Central memory CD8-positive, alpha-beta T cell (primary cell): ENCODE data around the gene FBXL22.
"Not testable (repeated sequence)": the region's sequence is repeated elsewhere in the genome, so short reads cannot be mapped to it uniquely, and the experiment has no call there.

Experiments used
- ATAC-seq: fragments of 150-1000 bp; cut with Tn5 transposase; replicated peaks from 2 replicates; pipeline ENCODE4 v1.10.0; 2022; ENCODE audit warnings: mild to moderate bottlenecking, moderate FRiP score, moderate number of reproducible peaks; ENCODE audit not compliant: poor library complexity, severe bottlenecking; ENCODE audit errors: extremely low read depth
- DNase-seq, 2 donors: peaks; one replicate each; pipeline ENCODE4 v3.0.0; 2021; ENCODE audit warnings: low spot score in 2 of 2
- H3K27ac Mint-ChIP-seq: one replicate; pipeline ENCODE4 v1.8.0; 2022; ENCODE audit warnings: low read depth, mild to moderate bottlenecking, moderate library complexity, mixed read lengths
- H3K27me3 Mint-ChIP-seq: one replicate; pipeline ENCODE4 v1.8.0; 2022; ENCODE audit warnings: mixed read lengths
- H3K36me3 Mint-ChIP-seq: one replicate; pipeline ENCODE4 v1.8.0; 2022; ENCODE audit warnings: mild to moderate bottlenecking, moderate library complexity, mixed read lengths; ENCODE audit not compliant: insufficient read depth
- H3K4me1 Mint-ChIP-seq: one replicate; pipeline ENCODE4 v1.8.0; 2022; ENCODE audit warnings: mixed read lengths
- H3K4me3 Mint-ChIP-seq: one replicate; pipeline ENCODE4 v1.8.0; 2022; ENCODE audit warnings: mild to moderate bottlenecking, moderate library complexity, mixed read lengths
- H3K9me3 Mint-ChIP-seq: one replicate; pipeline ENCODE4 v1.8.0; 2022; ENCODE audit warnings: mixed read lengths

FBXL22 gene

GRCh38 chr15:63608989-63609388, 11.8 kb downstream of the FBXL22 start:
- Mint-ChIP-seq H3K4me1 (peaks cover 34% of the 10 kb centered on the region), H3K36me3 (peaks cover 32% of the 10 kb centered on the region)
- no peak for DNase-seq

GRCh38 chr15:63609448-63609847, 12.3 kb downstream of the FBXL22 start:
- no peak overlapping the region for H3K4me3 Mint-ChIP-seq
- H3K36me3 Mint-ChIP-seq: peaks cover 29% of the 10 kb centered on the region
- ATAC-seq: no peak
- DNase-seq: no peak
- no peak overlapping the region for H3K27ac Mint-ChIP-seq
- peaks cover 34% of the 10 kb centered on the region for H3K4me1 Mint-ChIP-seq
- H3K27me3 Mint-ChIP-seq: no peaks in the 10 kb centered on the region
- no peaks in the 10 kb centered on the region for H3K9me3 Mint-ChIP-seq

More at GRCh38 chr15:63608989-63609388, 11.8 kb downstream of the FBXL22 start:
- Mint-ChIP-seq H3K9me3 (no peaks in the 10 kb centered on the region), H3K27ac (no peak overlapping the region), H3K4me3 (no peak overlapping the region), H3K27me3 (no peaks in the 10 kb centered on the region)
- no peak for ATAC-seq

DNA sequence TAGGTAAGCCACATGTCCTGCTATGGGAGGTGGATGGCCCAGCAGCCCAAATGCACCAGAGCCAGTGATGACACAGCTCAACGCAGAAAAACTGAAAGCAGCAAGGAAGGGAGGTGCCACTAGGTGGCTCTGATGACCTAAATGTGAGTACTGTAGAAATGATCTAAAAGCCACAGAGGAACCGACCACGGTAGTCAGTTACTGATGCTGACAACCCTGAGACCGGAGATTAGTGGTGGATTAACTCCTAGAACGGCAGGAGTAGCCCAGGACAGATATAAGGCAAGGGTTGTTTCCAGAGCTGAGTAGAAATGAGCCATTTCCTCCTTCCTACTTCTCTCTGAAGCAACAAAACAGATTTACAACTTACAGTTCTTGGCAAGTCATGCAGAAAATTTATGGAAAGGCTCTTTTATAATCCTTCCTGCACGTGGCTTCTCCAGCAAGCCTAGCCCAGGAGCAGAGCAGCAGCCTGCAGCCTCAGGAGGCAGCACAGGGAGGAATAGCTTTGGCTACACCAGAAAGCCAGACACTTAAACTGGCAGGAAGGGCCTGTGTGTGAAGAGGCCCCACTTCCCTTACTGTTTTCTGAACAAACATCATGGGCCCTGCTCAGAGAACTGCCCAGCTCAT, 13.1 kb downstream of the FBXL22 start:
- Mint-ChIP-seq H3K27ac (peak overlapping the region; percentile 91), H3K4me3 (no peak overlapping the region), H3K9me3 (no peaks in the 10 kb centered on the region), H3K4me1 (peaks cover 30% of the 10 kb centered on the region), H3K36me3 (peaks cover 36% of the 10 kb centered on the region), H3K27me3 (no peaks in the 10 kb centered on the region)
- peak; percentile 49 to 69 for DNase-seq
- ATAC-seq: peak; percentile 88

DNA sequence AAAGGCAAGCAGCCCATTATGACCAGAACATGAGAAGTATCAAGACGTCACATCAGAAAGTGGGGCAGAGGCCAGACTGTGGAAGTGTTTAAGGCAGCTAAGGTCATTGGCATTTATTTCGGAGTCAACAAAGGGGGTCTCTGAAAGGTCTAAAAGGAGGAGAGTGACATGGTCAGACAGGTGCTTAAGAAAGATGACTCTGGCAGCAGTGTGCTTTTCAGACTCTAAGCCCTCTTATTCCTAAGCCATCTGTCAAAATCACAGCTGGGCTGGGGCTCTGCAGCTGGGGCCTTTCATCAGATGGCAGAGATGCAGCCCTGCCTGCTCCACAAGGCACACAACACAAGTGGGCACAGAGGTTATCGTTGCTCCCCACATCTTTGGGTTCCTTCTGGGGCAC, 14.0 kb downstream of the FBXL22 start:
- ATAC-seq (no peak), DNase-seq (no peak)
- peaks cover 21% of the 10 kb centered on the region for H3K4me1 Mint-ChIP-seq
- H3K4me3 Mint-ChIP-seq: no peak overlapping the region
- no peaks in the 10 kb centered on the region for H3K27me3 Mint-ChIP-seq
- H3K36me3 Mint-ChIP-seq: peaks cover 43% of the 10 kb centered on the region
- peak overlapping the region; percentile 91 for H3K27ac Mint-ChIP-seq
- H3K9me3 Mint-ChIP-seq: no peaks in the 10 kb centered on the region

- Mint-ChIP-seq H3K36me3 (peaks cover 39% of the 10 kb centered on the region), H3K4me3 (no peak overlapping the region), H3K9me3 (no peaks in the 10 kb centered on the region)
These were observed 15.1 kb downstream of the FBXL22 start for GRCh38 chr15:63612300-63612699.

DNA sequence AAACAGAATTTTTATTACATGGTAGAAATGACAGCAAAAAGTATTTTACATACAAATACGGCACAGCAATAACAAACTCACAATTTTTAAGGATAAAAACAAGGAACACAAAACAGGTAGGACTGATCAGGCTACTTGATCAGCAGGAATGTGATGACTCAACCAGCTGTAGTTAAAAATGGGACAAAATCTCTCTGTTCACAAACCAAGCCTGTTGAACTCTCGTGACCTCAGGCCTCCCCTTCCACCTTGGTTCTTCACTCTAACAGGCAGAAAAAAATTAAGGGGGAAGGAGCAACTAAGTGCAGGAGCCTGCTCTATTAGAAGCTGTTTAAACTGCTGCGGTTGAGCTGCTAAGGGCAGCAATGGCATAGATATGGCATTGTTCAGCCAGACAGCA, 18.7 kb downstream of the FBXL22 start:
- no peak overlapping the region for H3K27ac Mint-ChIP-seq
- ATAC-seq: no peak
- no peaks in the 10 kb centered on the region for H3K9me3 Mint-ChIP-seq
- DNase-seq: no peak
- peaks cover 20% of the 10 kb centered on the region for H3K36me3 Mint-ChIP-seq
- no peaks in the 10 kb centered on the region for H3K27me3 Mint-ChIP-seq
- H3K4me1 Mint-ChIP-seq: peaks cover 6% of the 10 kb centered on the region
- no peak overlapping the region for H3K4me3 Mint-ChIP-seq

More at GRCh38 chr15:63612300-63612699, 15.1 kb downstream of the FBXL22 start:
- DNase-seq: no peak
- H3K4me1 Mint-ChIP-seq: peaks cover 17% of the 10 kb centered on the region
- H3K27ac Mint-ChIP-seq: no peak overlapping the region
- no peaks in the 10 kb centered on the region for H3K27me3 Mint-ChIP-seq
- ATAC-seq: no peak

GRCh38 chr15:63617147-63617546, 20.0 kb downstream of the FBXL22 start:
- ATAC-seq, H3K27ac Mint-ChIP-seq, H3K4me3 Mint-ChIP-seq, H3K4me1 Mint-ChIP-seq, H3K9me3 Mint-ChIP-seq, DNase-seq, H3K27me3 Mint-ChIP-seq: not testable (repeated sequence)
- peaks cover 22% of the 10 kb centered on the region for H3K36me3 Mint-ChIP-seq

- not testable (repeated sequence) for H3K9me3 Mint-ChIP-seq, H3K4me1 Mint-ChIP-seq, DNase-seq, H3K27ac Mint-ChIP-seq, H3K27me3 Mint-ChIP-seq, H3K4me3 Mint-ChIP-seq, ATAC-seq
- H3K36me3 Mint-ChIP-seq: peaks cover 26% of the 10 kb centered on the region
These were observed 20.4 kb downstream of the FBXL22 start for GRCh38 chr15:63617627-63618026.

GRCh38 chr15:63620760-63621159, 23.6 kb downstream of the FBXL22 start:
- not testable (repeated sequence) for H3K27ac Mint-ChIP-seq, H3K27me3 Mint-ChIP-seq, ATAC-seq, H3K9me3 Mint-ChIP-seq, DNase-seq, H3K4me1 Mint-ChIP-seq, H3K4me3 Mint-ChIP-seq
- H3K36me3 Mint-ChIP-seq: peaks cover 42% of the 10 kb centered on the region

- Mint-ChIP-seq H3K36me3 (peaks cover 57% of the 10 kb centered on the region), H3K27ac (peak overlapping the region; percentile 20), H3K9me3 (no peaks in the 10 kb centered on the region), H3K4me1 (no peaks in the 10 kb centered on the region), H3K4me3 (no peak overlapping the region), H3K27me3 (no peaks in the 10 kb centered on the region)
- DNase-seq (no peak), ATAC-seq (no peak)
These were observed 26.2 kb downstream of the FBXL22 start for GRCh38 chr15:63623232-63623969.

GRCh38 chr15:63626955-63627354, 29.8 kb downstream of the FBXL22 start:
- Mint-ChIP-seq H3K4me3 (no peak overlapping the region), H3K4me1 (no peaks in the 10 kb centered on the region), H3K27ac (no peak overlapping the region), H3K27me3 (no peaks in the 10 kb centered on the region), H3K36me3 (peaks cover 79% of the 10 kb centered on the region), H3K9me3 (no peaks in the 10 kb centered on the region)
- ATAC-seq: no peak
- no peak for DNase-seq

DNA sequence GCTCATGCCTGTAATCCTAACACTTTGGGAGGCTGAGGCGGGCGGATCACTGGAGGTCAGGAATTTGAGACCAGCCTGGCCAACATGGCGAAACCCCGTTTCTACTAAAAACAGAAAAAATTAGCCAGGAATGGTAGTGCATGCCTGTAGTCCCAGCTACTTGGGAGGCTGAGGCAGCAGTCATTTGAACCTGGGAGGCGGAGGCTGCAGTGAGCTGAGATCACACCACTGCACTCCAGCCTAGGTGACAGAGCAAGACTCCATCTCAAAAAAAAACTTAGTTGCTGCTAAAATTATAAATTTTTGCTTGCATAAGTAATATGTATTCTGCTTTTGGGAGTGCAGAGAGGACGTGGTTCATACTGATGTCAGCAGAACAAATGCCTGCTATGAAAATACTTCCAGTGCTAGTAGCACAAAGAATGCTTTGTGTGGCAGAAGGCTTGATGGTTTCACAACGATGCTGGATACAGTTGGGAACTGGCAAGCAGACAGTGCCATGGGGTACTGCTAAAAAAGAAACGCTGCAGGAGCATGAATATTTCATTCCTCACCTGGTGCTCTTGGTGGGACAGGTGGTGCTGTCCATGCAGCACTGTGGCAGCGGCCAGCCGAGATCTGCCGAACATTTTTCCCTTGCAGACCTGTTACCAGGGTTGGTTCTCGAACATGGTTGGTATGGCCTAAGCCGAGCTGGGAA, 31.1 kb downstream of the FBXL22 start:
- DNase-seq: no peak
- no peaks in the 10 kb centered on the region for H3K27me3 Mint-ChIP-seq

More for the DNA sequence above, 31.1 kb downstream of the FBXL22 start:
- Mint-ChIP-seq H3K4me1 (no peaks in the 10 kb centered on the region), H3K4me3 (no peak overlapping the region), H3K9me3 (no peaks in the 10 kb centered on the region), H3K27ac (no peak overlapping the region), H3K36me3 (peaks cover 78% of the 10 kb centered on the region)
- ATAC-seq: no peak
